K562 (cell line): ENCODE results near the gene NDUFA6. TPM values are rescaled to one million over a fixed set of nuclear protein-coding genes. Genes with fewer than 3 reads are reported as not detected.

Source experiments
- CBX5 ChIP-seq: IDR thresholded peaks from 2 replicates; pipeline ENCODE4 v1.6.1; 2014; ENCODE audit warnings: low read depth, borderline replicate concordance
- FOXJ2 ChIP-seq: fragments of 200-800 bp; sonication (Bioruptor generic); IDR thresholded peaks from 2 replicates; pipeline ENCODE4 v1.6.1; 2016; ENCODE audit warnings: missing genetic modification characterization, missing compliant biosample characterization
- KHSRP ChIP-seq: fragments of 450-650 bp; IDR thresholded peaks from 2 replicates; pipeline ENCODE4 v1.6.1; 2017
- KLF16 ChIP-seq: IDR thresholded peaks from 2 replicates; pipeline ENCODE4 v1.6.1; 2016; ENCODE audit warnings: antibody characterized with exemption
- LCOR ChIP-seq: sonication (generic); formaldehyde crosslinking; IDR thresholded peaks from 2 replicates; pipeline ENCODE4 v1.8.0; 2022; ENCODE audit warnings: mild to moderate bottlenecking, missing genetic modification reagents
- MAFF ChIP-seq: IDR thresholded peaks from 2 replicates; pipeline ENCODE4 v1.6.1; 2012; ENCODE audit warnings: low read length, improper control_type of control experiment
- MBD2 ChIP-seq: sonication (generic); IDR thresholded peaks from 2 replicates; pipeline ENCODE4 v1.6.1; 2016; ENCODE audit warnings: low read depth, borderline replicate concordance
- NONO ChIP-seq, 2 experiments: fragments of 200-400 bp in 1 of 2; fragments of 450-650 bp in 1 of 2; formaldehyde crosslinking in 1 of 2; IDR thresholded peaks; 2 replicates each; pipeline ENCODE4 v1.6.1; 2017; ENCODE audit warnings: low read depth in 2 of 2, mild to moderate bottlenecking in 2 of 2, moderate library complexity in 2 of 2, low read length in 1 of 2
- PML ChIP-seq: IDR thresholded peaks from 2 replicates; pipeline ENCODE4 v1.6.1; 2012; ENCODE audit warnings: low read length, inconsistent platforms
- POU5F1 ChIP-seq: fragments of 150-350 bp; IDR thresholded peaks from 2 replicates; pipeline ENCODE4 v1.6.1; 2014; ENCODE audit warnings: borderline replicate concordance, low read length, low read depth, mild to moderate bottlenecking; ENCODE audit not compliant: partially characterized antibody
- SMARCA4 ChIP-seq: fragments of 450-650 bp; IDR thresholded peaks from 2 replicates; pipeline ENCODE4 v1.6.1; 2016
- SMARCC2 ChIP-seq: fragments of 450-650 bp; IDR thresholded peaks from 2 replicates; pipeline ENCODE4 v1.6.1; 2017; ENCODE audit warnings: antibody characterized with exemption, moderate library complexity, mild to moderate bottlenecking, low read depth
- STAT5A ChIP-seq: IDR thresholded peaks from 2 replicates; pipeline ENCODE4 v1.6.1; 2012; ENCODE audit warnings: low read length, inconsistent platforms, borderline replicate concordance
- TCF3 ChIP-seq: sonication (generic); formaldehyde crosslinking; IDR thresholded peaks from 2 replicates; pipeline ENCODE4 v1.4.0; 2020; ENCODE audit warnings: mild to moderate bottlenecking, missing genetic modification reagents
- ZNF24 ChIP-seq: fragments of 450-650 bp; IDR thresholded peaks from 2 replicates; pipeline ENCODE4 v1.6.1; 2016
- ZNF282 ChIP-seq: sonication (generic); formaldehyde crosslinking; IDR thresholded peaks from 2 replicates; pipeline ENCODE4 v1.8.1; 2023; ENCODE audit warnings: missing genetic modification reagents
- ZNF436 ChIP-seq: fragments of 250-450, 450-650 bp; sonication (Bioruptor Pico); formaldehyde crosslinking; IDR thresholded peaks from 2 replicates; pipeline ENCODE4 v1.7.0; 2020; ENCODE audit warnings: mild to moderate bottlenecking
- polyA plus RNA-seq, 8 experiments: library from polyadenylated mRNA; depleted of rRNA in 4 of 8; stranded (reverse) in 5 of 8; unstranded in 3 of 8; fragments of >200 nt; fragmentation: Nextera tagmentation in 2 of 8; fragmentation: Illumina TruSeq in 1 of 8; extraction: Ambion mirVana in 2 of 8; extraction: Trizol in 1 of 8; gene quantifications; 2 replicates each; pipeline versions ENCODE4 v1.2.1 to v1.2.3, GENCODE V29; 2011 to 2014; ENCODE audit warnings: inconsistent platforms in 1 of 8, missing spikeins in 1 of 8
- total RNA-seq, 7 experiments: library from RNA; depleted of rRNA in 6 of 7; stranded (reverse); fragments of >200 nt in 6 of 7; fragmentation: Illumina TruSeq in 2 of 7; extraction: Trizol in 2 of 7; gene quantifications; 2 replicates each; pipeline versions ENCODE4 v1.2.1 to v1.2.3, GENCODE V29; 2011 to 2021; ENCODE audit warnings: low replicate concordance in 1 of 7
- TF ChIP-seq, protein P1 (sequence below): fragments of 450-650 bp; IDR thresholded peaks from 2 replicates; pipeline ENCODE4 v1.6.1; 2014; ENCODE audit warnings: low read depth, mild to moderate bottlenecking, moderate library complexity, borderline replicate concordance
- TF ChIP-seq, protein P2 (sequence below): sonication (generic); formaldehyde crosslinking; IDR thresholded peaks from 2 replicates; pipeline ENCODE4 v1.8.0; 2023; ENCODE audit warnings: mild to moderate bottlenecking, missing genetic modification reagents
- TF ChIP-seq, protein P3 (sequence below): sonication (generic); formaldehyde crosslinking; IDR thresholded peaks from 2 replicates; pipeline ENCODE4 v1.9.0; 2022; ENCODE audit warnings: mild to moderate bottlenecking, missing genetic modification reagents
- TF ChIP-seq, protein P4 (sequence below): fragments of 200-800 bp; sonication (Bioruptor generic); IDR thresholded peaks from 2 replicates; pipeline ENCODE4 v1.6.1; 2017; ENCODE audit warnings: missing genetic modification characterization, missing compliant biosample characterization
- TF ChIP-seq, protein P5 (sequence below), 2 experiments: IDR thresholded peaks; 2 replicates each; pipeline ENCODE4 v1.6.1; 2011; ENCODE audit warnings: borderline replicate concordance in 1 of 2, control low read depth in 1 of 2, low read depth in 1 of 2, low read length in 1 of 2, mild to moderate bottlenecking in 1 of 2, mixed read lengths in 1 of 2, moderate library complexity in 1 of 2; ENCODE audit not compliant: insufficient read depth in 1 of 2, insufficient read length in 1 of 2, poor library complexity in 1 of 2, severe bottlenecking in 1 of 2; ENCODE audit errors: extremely low read depth in 1 of 2

Gene NDUFA6
- total and polyA plus RNA-seq, 9 of the 15 experiments (the other 6 are each of a cell fraction or from before 2014, with no cell fraction given): 90.0 to 474 (median 128) TPM

DNA sequence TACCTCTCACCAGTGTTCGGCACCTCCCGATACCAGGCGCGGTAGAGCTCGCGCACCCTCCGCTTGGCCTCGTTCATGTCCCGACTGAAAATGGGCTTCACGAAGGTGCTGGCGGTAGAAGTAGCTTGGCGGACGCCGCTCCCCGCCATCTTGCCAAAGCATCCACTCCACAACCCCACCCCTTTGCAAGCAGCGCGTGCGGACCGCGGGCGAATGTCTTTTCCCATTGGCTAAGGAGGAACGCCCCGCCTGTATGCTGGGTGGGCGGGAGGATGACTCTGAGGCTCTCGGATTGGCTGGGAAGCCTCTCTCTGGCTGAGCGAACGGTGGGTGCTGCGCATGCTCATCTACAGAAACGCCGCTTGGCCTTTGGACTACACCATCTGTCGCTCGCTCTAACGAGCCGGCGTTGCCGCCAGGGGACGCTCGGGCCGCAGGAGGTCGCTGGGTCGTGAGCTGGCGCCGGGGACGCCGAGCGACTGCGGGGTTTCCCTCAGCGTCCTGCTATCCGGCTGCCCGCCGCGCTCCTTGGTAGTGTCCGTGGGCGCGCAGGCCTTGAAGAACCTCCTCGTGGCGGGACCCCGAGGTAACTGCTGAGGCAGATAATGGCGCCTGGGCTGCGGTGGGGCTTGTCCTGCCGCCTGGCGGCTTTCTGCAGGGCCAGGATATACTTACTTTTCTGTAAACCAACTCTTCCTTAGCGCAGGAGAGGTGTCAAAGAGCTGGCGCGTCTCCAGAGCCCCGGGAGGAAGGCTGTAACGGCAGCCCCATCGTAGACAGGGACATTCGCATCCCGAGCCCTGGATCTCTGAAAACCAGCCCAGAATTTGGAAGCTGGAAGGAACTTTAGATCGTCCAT, at the start of gene NDUFA6 (continued):
- TF ChIP-seq PML (0 out of 2 replicates have a peak, but pooled peaks have one; percentile 33), ZNF436 (CRISPR knock-in tag) (no peak), SMARCC2 (no peak), LCOR (CRISPR knock-in tag) (peak; percentile 79), ZNF282 (CRISPR knock-in tag) (no peak), NONO (IDR thresholded peaks at IDR 0.05; ENCODE audit: low read depth in 2 of 2, low read length in 1 of 2) (peak in 1 of 2 experiments; percentile 73; a peak in 1 of 4 replicates), KLF16 (peak; percentile 10; the same call in 1 of the 2 replicates), CBX5 (no peak), KHSRP (no peak), MBD2 (peak; percentile 43), MAFF (no peak), SMARCA4 (no peak), ZNF24 (0 out of 2 replicates have a peak, but pooled peaks have one; percentile 28), STAT5A (no peak), POU5F1 (no peak), TCF3 (CRISPR knock-in tag) (peak; percentile 4; the same call in 1 of the 2 replicates), FOXJ2 (no peak)
- TF ChIP-seq, protein P1, sequence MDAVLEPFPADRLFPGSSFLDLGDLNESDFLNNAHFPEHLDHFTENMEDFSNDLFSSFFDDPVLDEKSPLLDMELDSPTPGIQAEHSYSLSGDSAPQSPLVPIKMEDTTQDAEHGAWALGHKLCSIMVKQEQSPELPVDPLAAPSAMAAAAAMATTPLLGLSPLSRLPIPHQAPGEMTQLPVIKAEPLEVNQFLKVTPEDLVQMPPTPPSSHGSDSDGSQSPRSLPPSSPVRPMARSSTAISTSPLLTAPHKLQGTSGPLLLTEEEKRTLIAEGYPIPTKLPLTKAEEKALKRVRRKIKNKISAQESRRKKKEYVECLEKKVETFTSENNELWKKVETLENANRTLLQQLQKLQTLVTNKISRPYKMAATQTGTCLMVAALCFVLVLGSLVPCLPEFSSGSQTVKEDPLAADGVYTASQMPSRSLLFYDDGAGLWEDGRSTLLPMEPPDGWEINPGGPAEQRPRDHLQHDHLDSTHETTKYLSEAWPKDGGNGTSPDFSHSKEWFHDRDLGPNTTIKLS: peak; percentile 63; the same call in 1 of the 2 replicates
- TF ChIP-seq, protein P2, sequence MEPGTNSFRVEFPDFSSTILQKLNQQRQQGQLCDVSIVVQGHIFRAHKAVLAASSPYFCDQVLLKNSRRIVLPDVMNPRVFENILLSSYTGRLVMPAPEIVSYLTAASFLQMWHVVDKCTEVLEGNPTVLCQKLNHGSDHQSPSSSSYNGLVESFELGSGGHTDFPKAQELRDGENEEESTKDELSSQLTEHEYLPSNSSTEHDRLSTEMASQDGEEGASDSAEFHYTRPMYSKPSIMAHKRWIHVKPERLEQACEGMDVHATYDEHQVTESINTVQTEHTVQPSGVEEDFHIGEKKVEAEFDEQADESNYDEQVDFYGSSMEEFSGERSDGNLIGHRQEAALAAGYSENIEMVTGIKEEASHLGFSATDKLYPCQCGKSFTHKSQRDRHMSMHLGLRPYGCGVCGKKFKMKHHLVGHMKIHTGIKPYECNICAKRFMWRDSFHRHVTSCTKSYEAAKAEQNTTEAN (CRISPR knock-in tag): 0 out of 2 replicates have a peak, but pooled peaks have one; percentile 16
- TF ChIP-seq, protein P3, sequence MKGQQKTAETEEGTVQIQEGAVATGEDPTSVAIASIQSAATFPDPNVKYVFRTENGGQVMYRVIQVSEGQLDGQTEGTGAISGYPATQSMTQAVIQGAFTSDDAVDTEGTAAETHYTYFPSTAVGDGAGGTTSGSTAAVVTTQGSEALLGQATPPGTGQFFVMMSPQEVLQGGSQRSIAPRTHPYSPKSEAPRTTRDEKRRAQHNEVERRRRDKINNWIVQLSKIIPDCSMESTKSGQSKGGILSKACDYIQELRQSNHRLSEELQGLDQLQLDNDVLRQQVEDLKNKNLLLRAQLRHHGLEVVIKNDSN (CRISPR knock-in tag): peak; percentile 65; the same call in 1 of the 2 replicates
- TF ChIP-seq, protein P4, sequence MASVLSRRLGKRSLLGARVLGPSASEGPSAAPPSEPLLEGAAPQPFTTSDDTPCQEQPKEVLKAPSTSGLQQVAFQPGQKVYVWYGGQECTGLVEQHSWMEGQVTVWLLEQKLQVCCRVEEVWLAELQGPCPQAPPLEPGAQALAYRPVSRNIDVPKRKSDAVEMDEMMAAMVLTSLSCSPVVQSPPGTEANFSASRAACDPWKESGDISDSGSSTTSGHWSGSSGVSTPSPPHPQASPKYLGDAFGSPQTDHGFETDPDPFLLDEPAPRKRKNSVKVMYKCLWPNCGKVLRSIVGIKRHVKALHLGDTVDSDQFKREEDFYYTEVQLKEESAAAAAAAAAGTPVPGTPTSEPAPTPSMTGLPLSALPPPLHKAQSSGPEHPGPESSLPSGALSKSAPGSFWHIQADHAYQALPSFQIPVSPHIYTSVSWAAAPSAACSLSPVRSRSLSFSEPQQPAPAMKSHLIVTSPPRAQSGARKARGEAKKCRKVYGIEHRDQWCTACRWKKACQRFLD (CRISPR knock-in tag): peak; percentile 79; the same call in 1 of the 2 replicates
- TF ChIP-seq, protein P5, sequence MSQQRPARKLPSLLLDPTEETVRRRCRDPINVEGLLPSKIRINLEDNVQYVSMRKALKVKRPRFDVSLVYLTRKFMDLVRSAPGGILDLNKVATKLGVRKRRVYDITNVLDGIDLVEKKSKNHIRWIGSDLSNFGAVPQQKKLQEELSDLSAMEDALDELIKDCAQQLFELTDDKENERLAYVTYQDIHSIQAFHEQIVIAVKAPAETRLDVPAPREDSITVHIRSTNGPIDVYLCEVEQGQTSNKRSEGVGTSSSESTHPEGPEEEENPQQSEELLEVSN (IDR thresholded peaks at IDR 0.05; ENCODE audit: borderline replicate concordance in 1 of 2, extremely low read depth in 1 of 2, insufficient read depth in 1 of 2, insufficient read length in 1 of 2, low read depth in 1 of 2, low read length in 1 of 2, poor library complexity in 1 of 2, severe bottlenecking in 1 of 2): peak; percentile 23 to 70
